ENCODE results near the gene HMX3.

- TF ChIP-seq CTCF (IDR thresholded peaks at IDR 0.05; ENCODE audit: low read length) (no peak), EZH2 (optimal IDR thresholded peaks at IDR 0.05; ENCODE audit: low read depth, low read length) (no peak)
These were observed 48.4 kb upstream of the HMX3 start for GRCh38 chr10:123087348-123087747.

All from MM.1S (cell line).